K562 (cell line): ENCODE measurements around the gene PPIL1. TPM values are rescaled to one million over a fixed set of nuclear protein-coding genes. Genes with fewer than 3 reads are reported as not detected.
A peak's percentile ranks its signal among the peaks of the same experiment; 100 is the strongest.

Source experiments
- ARID1B ChIP-seq: fragments of 450-650 bp; IDR thresholded peaks from 2 replicates; pipeline ENCODE4 v1.6.1; 2016; ENCODE audit warnings: antibody characterized with exemption, mild to moderate bottlenecking, inconsistent platforms
- DNMT1 ChIP-seq: fragments of 450-650 bp; IDR thresholded peaks from 2 replicates; pipeline ENCODE4 v1.6.1; 2016; ENCODE audit warnings: antibody characterized with exemption, mild to moderate bottlenecking
- ETV5 ChIP-seq: sonication (generic); formaldehyde crosslinking; IDR thresholded peaks from 2 replicates; pipeline ENCODE4 v1.4.0; 2020; ENCODE audit warnings: low read depth, mild to moderate bottlenecking, missing genetic modification reagents
- GTF2B ChIP-seq: IDR thresholded peaks from 2 replicates; pipeline ENCODE4 v1.6.1; 2011; ENCODE audit not compliant: insufficient read length; ENCODE audit errors: extremely low read depth
- JUND ChIP-seq, 2 experiments: IDR thresholded peaks; 2 replicates in 1 of 2; 3 replicates in 1 of 2; pipeline ENCODE4 v1.6.1; 2011; ENCODE audit warnings: borderline replicate concordance in 2 of 2, low read depth in 2 of 2, low read length in 2 of 2, improper control_type of control experiment in 1 of 2, missing biosample characterization in 1 of 2, missing genetic modification characterization in 1 of 2, missing genetic modification reagents in 1 of 2
- MEF2A ChIP-seq: IDR thresholded peaks from 2 replicates; pipeline ENCODE4 v1.6.1; 2011; ENCODE audit warnings: low read depth, mild to moderate bottlenecking, low read length, moderate library complexity; ENCODE audit not compliant: control insufficient read depth
- MXI1 ChIP-seq: IDR thresholded peaks from 2 replicates; pipeline ENCODE4 v1.6.1; 2011; ENCODE audit warnings: low read depth, mild to moderate bottlenecking, improper control_type of control experiment, low read length
- NCOA1 ChIP-seq: fragments of 450-650 bp; IDR thresholded peaks from 2 replicates; pipeline ENCODE4 v1.6.1; 2016; ENCODE audit warnings: low read depth
- NCOA2 ChIP-seq, 2 experiments: fragments of 450-650 bp; IDR thresholded peaks; 2 replicates each; pipeline ENCODE4 v1.6.1; 2018; ENCODE audit warnings: mild to moderate bottlenecking in 2 of 2, moderate library complexity in 1 of 2; ENCODE audit not compliant: partially characterized antibody in 2 of 2
- NFATC3 ChIP-seq: fragments of 450-650 bp; IDR thresholded peaks from 2 replicates; pipeline ENCODE4 v1.6.1; 2017; ENCODE audit warnings: mild to moderate bottlenecking
- NR1H2 ChIP-seq: sonication (generic); formaldehyde crosslinking; IDR thresholded peaks from 2 replicates; pipeline ENCODE4 v1.4.0; 2020; ENCODE audit warnings: mild to moderate bottlenecking, missing genetic modification reagents
- RB1 ChIP-seq: fragments of 450-650 bp; IDR thresholded peaks from 2 replicates; pipeline ENCODE4 v1.6.1; 2017; ENCODE audit warnings: low read depth, mild to moderate bottlenecking
- RCOR1 ChIP-seq, 2 experiments: IDR thresholded peaks; 2 replicates each; pipeline ENCODE4 v1.6.1; 2012; ENCODE audit warnings: low read depth in 2 of 2, low read length in 2 of 2, borderline replicate concordance in 1 of 2, improper control_type of control experiment in 1 of 2
- TBL1XR1 ChIP-seq, 2 experiments: IDR thresholded peaks; 2 replicates each; pipeline ENCODE4 v1.6.1; 2012; ENCODE audit warnings: improper control_type of control experiment in 2 of 2, low read length in 2 of 2, mild to moderate bottlenecking in 1 of 2
- TGIF2 ChIP-seq: sonication (generic); formaldehyde crosslinking; IDR thresholded peaks from 2 replicates; pipeline ENCODE4 v1.8.1; 2022; ENCODE audit warnings: mild to moderate bottlenecking, missing genetic modification reagents, moderate library complexity
- TSC22D4 ChIP-seq: fragments of 450-650 bp; IDR thresholded peaks from 2 replicates; pipeline ENCODE4 v1.6.1; 2016; ENCODE audit warnings: missing genetic modification characterization, missing biosample characterization, control low read depth
- XRCC5 ChIP-seq: fragments of 200-400 bp; formaldehyde crosslinking; IDR thresholded peaks from 2 replicates; pipeline ENCODE4 v1.6.1; 2017; ENCODE audit warnings: low read depth, mild to moderate bottlenecking, low read length
- ZBTB17 ChIP-seq: fragments of 450-650 bp; formaldehyde crosslinking; IDR thresholded peaks from 2 replicates; pipeline ENCODE4 v1.4.0; 2020; ENCODE audit warnings: mild to moderate bottlenecking
- ZC3H11A ChIP-seq: IDR thresholded peaks from 2 replicates; pipeline ENCODE4 v1.6.1; 2012; ENCODE audit warnings: low read depth, low read length, improper control_type of control experiment
- ZC3H4 ChIP-seq: sonication (generic); formaldehyde crosslinking; IDR thresholded peaks from 2 replicates; pipeline ENCODE4 v1.9.0; 2021; ENCODE audit warnings: missing genetic modification reagents, borderline replicate concordance
- ZFX ChIP-seq: sonication (generic); formaldehyde crosslinking; IDR thresholded peaks from 2 replicates; pipeline ENCODE4 v1.8.0; 2022; ENCODE audit warnings: mild to moderate bottlenecking, missing genetic modification reagents, moderate library complexity
- ZNF184 ChIP-seq: sonication (generic); formaldehyde crosslinking; IDR thresholded peaks from 2 replicates; pipeline ENCODE4 v1.5.0; 2020; ENCODE audit warnings: missing genetic modification reagents
- ZNF24 ChIP-seq: fragments of 450-650 bp; IDR thresholded peaks from 2 replicates; pipeline ENCODE4 v1.6.1; 2016
- polyA plus RNA-seq, 8 experiments: library from polyadenylated mRNA; depleted of rRNA in 4 of 8; stranded (reverse) in 5 of 8; unstranded in 3 of 8; fragments of >200 nt; fragmentation: Nextera tagmentation in 2 of 8; fragmentation: Illumina TruSeq in 1 of 8; extraction: Ambion mirVana in 2 of 8; extraction: Trizol in 1 of 8; gene quantifications; 2 replicates each; pipeline versions ENCODE4 v1.2.1 to v1.2.3, GENCODE V29; 2011 to 2014; ENCODE audit warnings: inconsistent platforms in 1 of 8, missing spikeins in 1 of 8
- total RNA-seq, 7 experiments: library from RNA; depleted of rRNA in 6 of 7; stranded (reverse); fragments of >200 nt in 6 of 7; fragmentation: Illumina TruSeq in 2 of 7; extraction: Trizol in 2 of 7; gene quantifications; 2 replicates each; pipeline versions ENCODE4 v1.2.1 to v1.2.3, GENCODE V29; 2011 to 2021; ENCODE audit warnings: low replicate concordance in 1 of 7
- TF ChIP-seq, protein P1 (sequence below): fragments of 450-650 bp; formaldehyde crosslinking; IDR thresholded peaks from 2 replicates; pipeline ENCODE4 v1.4.0; 2022; ENCODE audit warnings: missing genetic modification characterization

PPIL1 gene
- total and polyA plus RNA-seq, 9 of the 15 experiments (the other 6 are each of a cell fraction or from before 2014, with no cell fraction given), result 65.8 to 205 (median 130) TPM

DNA sequence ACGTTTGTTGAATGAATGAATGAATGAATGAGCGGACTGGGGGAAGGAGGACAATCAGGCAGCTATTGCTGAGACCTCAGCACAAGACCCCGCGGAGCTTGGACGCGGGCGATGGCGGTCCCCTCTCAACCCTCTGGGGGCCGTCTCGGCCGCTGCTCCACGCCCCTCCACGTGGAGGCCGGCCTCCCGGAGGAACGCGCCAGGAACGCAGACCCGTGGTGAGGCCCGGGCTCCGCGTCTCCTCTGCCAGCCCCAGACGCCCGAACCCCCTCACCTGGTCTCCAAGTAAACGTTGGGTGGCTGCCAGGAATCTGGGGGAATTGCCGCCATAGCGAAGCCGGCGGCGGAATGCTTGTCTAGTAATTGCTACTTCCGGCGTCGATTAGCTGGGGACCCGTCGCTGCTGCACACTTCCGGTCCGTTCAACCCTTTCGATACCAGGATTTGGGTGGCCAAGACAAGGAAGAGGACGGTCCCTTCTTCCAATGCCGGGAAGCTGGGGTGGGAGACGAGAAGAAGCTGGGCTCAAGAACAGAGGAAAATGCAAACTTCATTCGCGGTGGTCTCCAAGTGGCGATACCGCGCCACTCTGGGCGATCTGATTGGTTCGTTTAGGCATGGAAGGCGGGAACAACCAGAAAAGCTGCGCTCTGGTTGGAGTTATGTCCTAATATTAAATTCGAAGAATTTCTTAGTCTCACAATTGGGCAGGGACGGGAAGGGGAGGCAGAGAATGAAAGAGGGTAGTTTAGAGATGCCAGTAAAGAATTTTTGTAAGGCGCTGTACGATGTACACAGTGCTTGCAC lies at the start of gene PPIL1 (continued):
- TF ChIP-seq, protein P1, sequence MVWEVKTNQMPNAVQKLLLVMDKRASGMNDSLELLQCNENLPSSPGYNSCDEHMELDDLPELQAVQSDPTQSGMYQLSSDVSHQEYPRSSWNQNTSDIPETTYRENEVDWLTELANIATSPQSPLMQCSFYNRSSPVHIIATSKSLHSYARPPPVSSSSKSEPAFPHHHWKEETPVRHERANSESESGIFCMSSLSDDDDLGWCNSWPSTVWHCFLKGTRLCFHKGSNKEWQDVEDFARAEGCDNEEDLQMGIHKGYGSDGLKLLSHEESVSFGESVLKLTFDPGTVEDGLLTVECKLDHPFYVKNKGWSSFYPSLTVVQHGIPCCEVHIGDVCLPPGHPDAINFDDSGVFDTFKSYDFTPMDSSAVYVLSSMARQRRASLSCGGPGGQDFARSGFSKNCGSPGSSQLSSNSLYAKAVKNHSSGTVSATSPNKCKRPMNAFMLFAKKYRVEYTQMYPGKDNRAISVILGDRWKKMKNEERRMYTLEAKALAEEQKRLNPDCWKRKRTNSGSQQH, result peak; percentile 41; the same call in 1 of the 2 replicates
- peak; percentile 95 for TF ChIP-seq RB1
- TF ChIP-seq TSC22D4 (tag), result no peak
- no peak for TF ChIP-seq DNMT1
- TF ChIP-seq TBL1XR1 (IDR thresholded peaks at IDR 0.05; ENCODE audit: low read length in 2 of 2), result peak; percentile 20 to 74; a peak in 3 of 4 replicates
- no peak for TF ChIP-seq ZNF184 (CRISPR knock-in tag)
- peak; percentile 89 for TF ChIP-seq MXI1
- TF ChIP-seq ZFX (CRISPR knock-in tag), result peak; percentile 92
- no peak for TF ChIP-seq ZC3H4 (CRISPR knock-in tag)
- no peak for TF ChIP-seq MEF2A
- TF ChIP-seq JUND (IDR thresholded peaks at IDR 0.05; ENCODE audit: borderline replicate concordance, low read depth, low read length), result peak; percentile 38; the same call in 1 of the 2 replicates
- TF ChIP-seq JUND (tag; IDR thresholded peaks at IDR 0.05; ENCODE audit: borderline replicate concordance, low read depth, low read length), result peak; percentile 57; the same call in 1 of the 3 replicates
- peak; percentile 74 for TF ChIP-seq ETV5 (CRISPR knock-in tag)
- peak; percentile 75; the same call in 1 of the 2 replicates for TF ChIP-seq TGIF2 (CRISPR knock-in tag)
- no peak for TF ChIP-seq GTF2B
- 0 out of 2 replicates have a peak, but pooled peaks have one; percentile 38 for TF ChIP-seq NR1H2 (CRISPR knock-in tag)
- no peak; a peak in 1 of 4 replicates for TF ChIP-seq RCOR1 (IDR thresholded peaks at IDR 0.05; ENCODE audit: borderline replicate concordance in 1 of 2, low read depth in 2 of 2, low read length in 2 of 2)
- peak; percentile 41; the same call in 1 of the 2 replicates for TF ChIP-seq ARID1B
- 0 out of 2 replicates have a peak, but pooled peaks have one; percentile 66 for TF ChIP-seq ZC3H11A
- TF ChIP-seq NCOA2 (IDR thresholded peaks at IDR 0.05; ENCODE audit: partially characterized antibody in 2 of 2), result no peak
- TF ChIP-seq ZBTB17 (CRISPR knock-in tag), result peak; percentile 76
- TF ChIP-seq XRCC5, result peak; percentile 93; the same call in 1 of the 2 replicates
- TF ChIP-seq NCOA1, result peak; percentile 99
- TF ChIP-seq ZNF24, result peak; percentile 95
- peak; percentile 71; the same call in 1 of the 2 replicates for TF ChIP-seq NFATC3
